ENCODE data around the gene PRELP. TPM values are rescaled to one million over a fixed set of nuclear protein-coding genes. Genes with fewer than 3 reads are reported as not detected.

Gene PRELP
- total and polyA plus RNA-seq, 2 of the 8 experiments (the other 6 are each of a cell fraction or from before 2014, with no cell fraction given) = 0.13 to 0.23 TPM

DNA sequence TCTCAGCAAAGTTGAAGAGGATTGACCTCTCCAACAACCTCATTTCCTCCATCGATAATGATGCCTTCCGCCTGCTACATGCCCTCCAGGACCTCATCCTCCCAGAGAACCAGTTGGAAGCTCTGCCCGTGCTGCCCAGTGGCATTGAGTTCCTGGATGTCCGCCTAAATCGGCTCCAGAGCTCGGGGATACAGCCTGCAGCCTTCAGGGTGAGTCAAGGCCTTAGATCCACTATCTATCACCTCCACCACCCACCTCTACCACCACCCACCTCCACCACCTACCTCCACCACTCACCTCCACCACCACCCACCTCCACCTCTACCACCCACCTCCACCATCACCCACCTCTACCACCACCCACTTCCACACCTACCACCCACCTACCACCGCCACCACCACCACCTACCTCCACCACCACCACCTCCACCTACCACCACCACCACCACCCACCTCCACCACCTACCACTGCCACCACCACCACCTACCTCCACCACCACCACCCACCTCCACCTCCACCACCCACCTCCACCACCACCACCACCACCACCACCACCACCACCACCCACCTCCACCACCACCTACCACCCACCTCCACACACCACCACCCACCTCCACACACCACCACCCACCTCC is 24.2 kb downstream of the PRELP start:
- CTCF ChIA-PET (ENCODE audit: partially characterized antibody) = interaction anchor here (0.9 to 4.8 kb wide), 6 partner anchors 12 to 232 kb away, joined by 3 to 22 read pairs (median 4); no protein-coding TSS in a partner anchor
- POLR2A ChIA-PET (ENCODE audit: partially characterized antibody) = no interaction called here
- no peak overlapping the region for H2AFZ ChIP-seq (ENCODE audit: low read length)
- H3K18ac ChIP-seq (ENCODE audit: extremely low read depth, low read length) = no peak overlapping the region
- H4K20me1 ChIP-seq (replicated peaks in 1 of 2; ENCODE audit: control insufficient read depth in 1 of 2, insufficient read depth in 2 of 2, low read length in 2 of 2) = no peaks in the 10 kb centered on the region
- no peak overlapping the region for H3K14ac ChIP-seq (ENCODE audit: insufficient read length)
- peaks cover 3% of the 10 kb centered on the region; the same call in 1 of the 2 replicates for H3K23me2 ChIP-seq (ENCODE audit: low read depth, low read length)
- no peak for DNase-seq (ENCODE audit: low read depth in 1 of 2, low spot score in 2 of 2)
- H3K9me3 ChIP-seq (ENCODE audit: insufficient read depth in 2 of 2, low read depth in 1 of 2, low read length in 1 of 2) = no peaks in the 10 kb centered on the region
- FAIRE-seq = no peak
- peaks cover 0 to 2% (median under 1%) of the 10 kb centered on the region in 4 experiments; a peak in 3 of 7 replicates for H3K4me1 ChIP-seq (replicated peaks in 1 of 4; ENCODE audit: control insufficient read depth in 3 of 4, insufficient read depth in 4 of 4, low read length in 3 of 4)
- no peak overlapping the region for H3K56ac ChIP-seq (replicated peaks; ENCODE audit: insufficient read length, low read depth, low read length)
- H4K8ac ChIP-seq (ENCODE audit: extremely low read depth, insufficient read depth, low read length) = no peak overlapping the region
- no peak overlapping the region for H3K23ac ChIP-seq (ENCODE audit: insufficient read length)
- no peak overlapping the region for H2AK5ac ChIP-seq (ENCODE audit: low read depth, low read length)
- H4K91ac ChIP-seq (replicated peaks; ENCODE audit: insufficient read length, low read length) = no peak overlapping the region
- TF ChIP-seq SRF (IDR thresholded peaks at IDR 0.05; ENCODE audit: low read depth, low read length) = no peak
- TF ChIP-seq SIN3A (conservative IDR thresholded peaks at IDR 0.05 in 1 of 2, IDR thresholded peaks at IDR 0.05 in 1 of 2; ENCODE audit: low read depth in 1 of 2, low read length in 2 of 2) = no peak
- no peak for TF ChIP-seq CHD1 (IDR thresholded peaks at IDR 0.05; ENCODE audit: low read depth, low read length)
- TF ChIP-seq, protein P1, sequence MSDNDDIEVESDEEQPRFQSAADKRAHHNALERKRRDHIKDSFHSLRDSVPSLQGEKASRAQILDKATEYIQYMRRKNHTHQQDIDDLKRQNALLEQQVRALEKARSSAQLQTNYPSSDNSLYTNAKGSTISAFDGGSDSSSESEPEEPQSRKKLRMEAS (IDR thresholded peaks at IDR 0.05) = no peak
- no peak for TF ChIP-seq ASH2L (IDR thresholded peaks at IDR 0.05; ENCODE audit: low read length)
- no peaks in the 10 kb centered on the region for H3K79me1 ChIP-seq (ENCODE audit: low read depth, low read length)
- H2BK5ac ChIP-seq (ENCODE audit: low read depth, low read length) = no peak overlapping the region
- no peak overlapping the region for H4K5ac ChIP-seq (ENCODE audit: insufficient read length, low read depth, low read length)
- no peaks in the 10 kb centered on the region for H3K36me3 ChIP-seq (ENCODE audit: control insufficient read depth in 2 of 4, insufficient read depth in 4 of 4, low read length in 3 of 4)
- H3K27ac ChIP-seq (ENCODE audit: low read depth, low read length) = no peak overlapping the region
- H3K4me3 ChIP-seq (ENCODE audit: extremely low read depth in 1 of 4, insufficient read depth in 2 of 4, low read depth in 3 of 4, low read length in 4 of 4) = no peak overlapping the region
- no peak overlapping the region for H3K4ac ChIP-seq (replicated peaks; ENCODE audit: insufficient read length, low read depth, low read length)
- no peaks in the 10 kb centered on the region for H3K27me3 ChIP-seq (replicated peaks in 1 of 4; ENCODE audit: control insufficient read depth in 3 of 4, extremely low read depth in 1 of 4, insufficient read depth in 3 of 4, low read length in 3 of 4)
- WGBS, 2 experiments (ENCODE audit: extremely low coverage in 1 of 2, insufficient coverage in 1 of 2, insufficient read length in 1 of 2, insufficient replicate concordance in 2 of 2, low coverage in 1 of 2, low lambda C conversion rate in 2 of 2, missing lambda C conversion rate in 1 of 2) = 89% methylated on average over 6 of the region's 7 CpGs; no CpG with 5 or more reads in 1 of the 2 experiments
- H3K9ac ChIP-seq (replicated peaks in 1 of 4; ENCODE audit: extremely low read depth in 1 of 4, low read depth in 3 of 4, low read length in 3 of 4) = no peak overlapping the region
- H2BK20ac ChIP-seq (ENCODE audit: low read length) = no peak overlapping the region
- H2BK15ac ChIP-seq (ENCODE audit: low read length) = no peak overlapping the region
- H3K4me2 ChIP-seq (ENCODE audit: insufficient read depth in 1 of 2, low read depth in 2 of 2, low read length in 2 of 2) = no peak overlapping the region
- no peak overlapping the region for H2BK120ac ChIP-seq (replicated peaks; ENCODE audit: low read depth, low read length)
- H2BK12ac ChIP-seq (ENCODE audit: low read depth, low read length) = no peak overlapping the region
- no peaks in the 10 kb centered on the region for H3K79me2 ChIP-seq (ENCODE audit: control insufficient read depth in 1 of 2, insufficient read depth in 2 of 2, low read length in 2 of 2)
